C1 segment of cervical spinal cord (tissue), 14 donors: ENCODE data around the gene PLPP1.

Experiments
- DNase-seq, 14 donors: peaks; one replicate each; lab custom pipeline; 2025; lab: John Stamatoyannopoulos, UW

Gene PLPP1

DNA sequence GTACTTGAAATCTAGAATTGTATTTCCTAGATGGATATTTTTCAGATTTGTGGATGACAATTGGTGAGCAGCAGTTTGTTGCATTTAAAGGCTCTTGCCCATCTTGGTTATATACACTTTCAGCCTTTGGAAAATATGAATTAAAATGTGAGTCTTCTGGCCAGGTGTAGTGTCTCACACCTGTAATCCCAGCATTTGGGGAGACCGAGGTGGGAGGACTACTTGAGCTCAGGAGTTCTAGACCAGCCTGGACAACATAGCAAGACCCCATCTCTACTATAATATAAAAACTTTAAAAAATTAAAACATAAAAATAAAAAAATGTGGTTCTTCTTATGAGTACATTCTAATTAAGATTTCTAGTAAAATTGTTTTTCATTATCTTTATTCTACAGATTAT lies 125.0 kb downstream of the PLPP1 start:
- DNase-seq: no peak

DNA sequence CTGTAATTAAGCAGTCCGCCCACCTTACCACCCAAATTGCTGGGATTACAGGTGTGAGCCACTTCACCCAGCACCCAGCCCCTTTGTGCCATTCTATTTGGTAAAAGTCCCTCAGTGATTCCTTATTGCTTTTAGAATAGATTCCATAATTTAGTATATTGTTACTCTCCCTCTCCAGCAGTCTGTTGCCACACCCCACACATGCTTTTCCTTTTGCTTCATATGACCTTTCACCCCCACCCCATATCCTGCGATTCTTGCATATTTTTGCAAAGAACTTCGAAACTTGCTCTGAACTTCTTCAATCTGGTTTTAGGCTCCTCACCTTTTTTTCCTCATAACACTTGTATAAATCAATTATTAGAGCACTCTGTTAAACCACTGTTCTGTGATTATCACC lies 126.8 kb downstream of the PLPP1 start:
- DNase-seq: no peak

DNA sequence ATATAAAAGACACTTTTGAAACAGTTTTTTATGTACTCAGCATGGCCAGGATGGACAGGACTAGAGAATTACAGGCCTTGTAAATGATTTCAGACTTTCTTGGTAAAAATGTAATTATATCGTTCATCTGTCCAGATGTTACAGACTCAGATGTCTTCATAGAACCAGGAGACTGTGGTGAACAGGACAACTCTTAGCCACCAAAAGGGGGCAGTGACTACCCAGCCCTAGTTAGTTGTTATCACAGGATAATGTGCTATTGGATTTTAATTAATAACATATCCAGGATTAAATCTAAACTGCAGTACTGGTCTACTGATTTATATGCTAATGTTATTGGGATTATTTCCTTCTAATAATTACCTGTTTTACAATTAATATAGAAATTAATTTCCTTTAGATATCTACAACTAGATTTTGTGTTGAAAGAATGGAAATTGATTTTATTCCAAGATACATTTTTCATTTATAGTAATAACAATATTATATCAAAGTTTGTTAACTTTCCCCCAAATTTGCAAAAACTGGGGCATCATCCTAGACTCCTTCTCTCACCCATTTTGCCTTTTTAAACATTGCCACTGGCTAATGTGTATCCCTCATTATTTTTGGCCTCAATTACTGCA lies 127.6 kb downstream of the PLPP1 start:
- peak in 1 of 14 donors; percentile 18 for DNase-seq

DNA sequence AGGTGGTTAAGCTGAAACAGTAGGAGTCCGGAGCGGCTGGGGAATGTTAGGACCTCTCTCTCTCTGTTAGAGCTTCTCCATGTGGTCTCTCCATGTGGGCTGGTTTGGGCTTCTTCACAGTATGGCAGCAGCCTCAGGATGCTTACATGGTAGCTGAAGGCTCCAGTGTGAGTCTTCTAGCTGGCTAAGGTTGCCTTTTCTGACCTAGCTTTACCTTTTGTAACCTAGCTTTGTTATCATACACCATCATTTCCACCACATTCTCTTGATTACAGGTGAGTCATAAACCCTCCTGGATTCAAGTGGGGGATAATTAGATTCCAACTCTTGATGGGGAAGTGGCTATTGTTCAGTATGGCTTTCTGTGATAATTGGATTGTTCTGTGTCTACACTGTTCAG lies 128.5 kb downstream of the PLPP1 start:
- DNase-seq: no peak

DNA sequence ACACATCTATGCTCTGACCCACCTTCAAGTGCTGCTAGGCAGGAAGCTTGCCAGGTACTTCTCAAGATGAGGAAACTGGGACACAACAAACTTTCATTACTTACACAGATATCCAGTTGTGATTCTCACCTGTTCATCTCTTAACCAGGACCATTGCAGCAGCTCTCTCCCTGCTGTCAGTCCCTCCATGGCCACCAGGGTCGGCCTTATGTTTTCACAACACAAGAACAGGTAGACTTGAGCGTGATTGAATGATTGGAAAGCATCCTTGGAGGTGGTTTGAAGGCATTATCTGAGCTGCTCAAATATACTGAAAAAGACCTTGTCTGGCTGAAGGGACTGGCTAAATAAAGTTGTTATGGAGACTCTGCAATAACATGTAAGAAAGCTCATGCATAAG lies 132.6 kb downstream of the PLPP1 start:
- no peak for DNase-seq

DNA sequence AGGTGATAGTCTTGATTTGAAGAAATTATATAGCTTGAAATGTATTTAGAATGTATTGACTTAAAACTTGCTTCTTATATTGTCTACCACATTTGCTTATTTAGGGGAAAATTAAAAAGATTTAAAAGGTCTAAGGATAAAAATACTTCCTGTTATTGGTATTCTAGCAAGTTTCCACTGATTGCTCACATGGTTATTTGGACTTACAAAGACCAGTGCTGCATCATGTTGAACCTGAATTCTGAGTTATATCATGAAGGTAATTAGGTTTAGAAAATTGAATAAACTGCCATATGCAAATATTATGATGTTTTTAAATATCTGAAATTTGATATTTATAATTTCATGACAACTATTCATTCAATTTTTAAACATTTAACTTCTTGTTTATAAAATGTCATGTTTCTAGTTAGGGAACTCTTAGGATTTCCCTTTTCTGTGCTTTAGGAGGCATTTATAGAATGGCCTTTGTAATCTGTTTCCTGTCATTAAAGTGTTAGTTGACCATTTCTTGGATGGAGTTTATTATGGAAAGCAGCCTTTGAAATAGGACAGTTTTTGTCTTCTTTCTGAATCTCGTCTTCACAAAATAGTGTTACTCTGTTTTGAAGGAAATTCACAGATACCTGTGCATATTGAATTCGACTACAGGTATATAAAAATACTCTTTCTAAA lies 141.1 kb downstream of the PLPP1 start:
- no peak for DNase-seq

DNA sequence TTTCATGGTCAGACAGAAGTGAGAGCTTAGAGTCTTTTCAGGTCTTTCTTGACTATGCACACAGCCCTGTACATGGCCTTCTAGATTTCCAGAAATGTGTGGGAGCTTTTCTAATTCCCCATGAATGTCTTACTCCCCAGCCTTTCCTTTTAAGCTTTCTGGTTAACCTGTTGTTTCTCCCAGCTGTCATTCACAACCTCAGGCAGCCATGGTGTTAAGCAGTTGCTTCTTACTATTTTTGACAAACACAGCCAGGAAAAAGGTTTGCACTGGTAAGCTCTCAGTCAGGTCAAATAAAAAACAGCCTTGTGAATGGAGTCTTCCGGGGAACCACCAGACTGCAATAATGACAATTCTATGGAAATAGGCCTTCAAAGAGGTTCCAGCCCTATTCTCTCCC lies 142.1 kb downstream of the PLPP1 start:
- no peak for DNase-seq

DNA sequence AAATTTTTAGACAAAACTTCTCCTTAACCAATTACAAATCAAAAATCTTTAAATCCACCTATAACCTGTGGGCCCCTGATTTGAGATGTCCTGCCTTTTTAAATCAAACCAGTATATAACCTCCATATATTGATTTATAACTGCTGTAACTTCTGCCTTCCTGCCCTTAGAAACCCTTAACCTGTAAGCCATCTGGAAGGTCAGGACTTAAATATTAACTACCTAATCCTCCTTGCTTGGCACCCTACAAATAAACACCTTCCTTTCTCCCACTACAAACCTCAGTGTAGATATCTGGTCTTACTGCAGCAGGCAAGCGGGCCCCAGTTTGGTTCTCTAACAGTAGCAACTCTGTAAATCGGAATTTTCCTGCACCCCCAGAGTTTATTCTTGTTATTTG lies 143.1 kb downstream of the PLPP1 start:
- no peak for DNase-seq

DNA sequence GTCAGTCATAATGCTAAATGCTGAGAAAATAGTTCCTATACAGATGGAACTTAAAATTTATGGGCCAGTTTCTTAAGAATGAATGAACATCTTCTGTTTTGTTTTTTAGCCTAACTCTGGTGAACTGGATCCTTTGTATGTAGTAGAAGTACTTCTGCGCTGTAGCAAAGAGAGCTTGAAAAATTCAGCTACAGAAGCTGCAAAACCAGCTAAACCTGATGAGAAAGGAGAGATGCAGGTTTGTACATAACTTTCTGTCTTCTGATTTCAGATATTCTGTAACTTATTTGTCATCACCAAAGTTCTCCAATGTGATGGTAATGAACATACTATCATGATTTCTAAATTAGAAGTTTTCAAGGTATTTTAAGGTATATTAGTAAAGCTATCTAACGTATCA lies 146.9 kb downstream of the PLPP1 start:
- no peak for DNase-seq

DNA sequence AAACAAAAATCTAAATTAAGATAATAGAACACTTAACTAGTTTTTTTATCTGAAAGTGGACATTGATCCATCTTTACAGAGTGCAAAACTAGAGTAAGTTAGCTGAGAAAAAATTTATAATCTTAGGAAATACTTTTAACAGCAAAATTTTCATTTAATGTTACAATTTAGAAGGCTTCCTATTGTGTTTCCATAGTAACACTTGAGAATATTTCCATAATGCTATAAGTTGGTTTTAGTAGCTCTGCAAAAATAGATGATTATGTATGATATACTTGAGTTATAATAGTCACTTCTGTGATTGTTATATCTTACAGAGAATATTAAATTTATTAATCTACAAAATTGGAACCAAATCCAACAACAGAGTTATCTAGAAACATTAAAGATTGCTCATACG lies 148.4 kb downstream of the PLPP1 start:
- DNase-seq: no peak

DNA sequence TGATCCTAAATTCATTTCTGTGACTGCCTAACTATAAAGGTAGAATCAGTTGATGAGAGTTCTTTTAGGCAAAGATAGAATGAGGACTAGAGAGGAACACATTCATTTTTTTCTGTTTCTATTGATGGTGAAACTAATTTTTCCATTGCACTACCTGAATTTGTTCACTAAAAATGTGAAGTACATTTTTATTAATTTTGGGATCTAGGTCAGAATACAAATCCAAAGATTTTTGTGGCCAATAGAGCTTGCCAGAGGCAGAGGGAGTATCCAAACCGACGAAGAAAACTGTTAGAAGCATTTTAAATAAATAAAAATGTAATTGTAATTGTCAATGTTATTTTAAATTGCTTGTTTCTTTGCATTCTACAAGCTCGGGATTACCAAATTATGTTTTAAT lies 148.9 kb downstream of the PLPP1 start:
- DNase-seq: no peak

DNA sequence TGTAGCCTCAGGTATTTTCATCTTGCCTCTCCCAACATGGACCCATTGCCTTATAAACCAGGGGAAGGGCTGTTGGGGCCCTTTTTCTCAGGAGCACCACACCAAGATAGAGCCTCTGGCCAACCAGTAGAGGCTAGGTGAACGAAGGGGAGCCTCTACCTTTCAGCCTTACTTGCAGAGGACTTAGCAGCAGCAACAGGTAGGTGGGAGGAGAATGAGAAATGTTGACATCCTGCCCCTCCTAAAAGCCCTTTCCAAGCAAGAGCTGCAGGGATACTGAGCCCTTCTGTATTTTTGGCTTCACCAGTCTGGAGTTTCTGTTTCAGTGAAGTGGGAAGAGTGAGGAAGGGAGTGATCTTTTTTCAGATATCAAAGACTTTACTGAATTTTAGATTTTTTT lies 149.5 kb downstream of the PLPP1 start:
- no peak for DNase-seq

DNA sequence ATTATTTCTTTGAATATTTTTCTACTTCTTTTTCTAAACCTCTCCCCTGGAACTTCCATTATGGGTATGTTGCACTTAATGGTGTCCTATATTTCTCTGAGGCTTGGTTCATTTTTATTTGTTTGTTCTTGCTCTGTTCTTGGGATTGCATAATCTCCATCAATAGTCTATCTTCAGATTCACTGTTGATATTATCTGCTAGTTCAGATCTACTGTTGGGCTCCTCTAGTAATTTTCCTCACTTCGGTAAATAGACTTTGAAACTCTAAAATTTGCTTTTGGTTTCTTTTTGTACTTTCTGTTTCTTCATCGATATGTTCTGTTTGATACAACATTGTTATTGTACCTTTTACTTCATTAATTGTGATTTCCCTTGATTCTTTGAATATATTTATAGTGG lies 150.7 kb downstream of the PLPP1 start:
- DNase-seq: no peak

DNA sequence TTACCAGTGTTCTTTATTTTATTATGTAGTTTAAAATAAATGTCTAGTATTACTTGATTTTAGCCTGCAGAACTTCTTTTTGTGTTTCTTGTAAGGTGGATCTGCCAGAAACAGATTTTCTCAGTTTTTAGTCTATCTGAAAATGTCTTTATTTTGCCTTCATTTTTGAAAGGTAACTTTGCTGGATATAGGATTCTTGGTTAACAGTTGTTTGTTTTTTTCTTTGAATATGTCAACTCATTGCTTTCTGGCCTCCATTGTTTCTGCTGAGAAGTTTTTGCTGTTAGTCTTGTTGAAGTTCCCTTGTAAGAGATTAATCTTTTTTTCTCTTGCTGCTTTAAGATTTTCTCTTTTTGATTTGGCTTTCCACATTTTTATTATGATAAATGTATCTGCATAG lies 151.5 kb downstream of the PLPP1 start:
- no peak for DNase-seq

DNA sequence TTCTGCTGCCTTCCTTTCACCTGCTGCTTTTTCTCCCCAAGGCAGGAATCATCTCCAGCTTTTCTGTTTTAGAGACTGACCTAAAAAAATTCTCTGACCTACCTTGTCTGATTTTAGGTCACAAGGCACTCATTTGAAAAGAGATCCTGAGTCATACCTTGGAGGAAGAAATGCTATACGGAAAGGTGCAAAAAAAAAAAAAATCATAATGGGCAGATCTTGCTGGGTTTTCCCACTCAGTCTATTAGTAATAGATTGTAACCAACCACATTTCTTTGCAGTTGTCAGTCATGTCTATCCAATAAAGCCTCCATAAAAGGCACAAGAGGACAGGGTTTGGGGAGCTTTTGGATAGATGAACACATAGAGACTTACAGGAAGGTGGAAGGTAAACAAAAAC lies 157.0 kb downstream of the PLPP1 start:
- peak in 1 of 14 donors; percentile 5 for DNase-seq
